GM12891 (cell line): ENCODE measurements around the gene ITM2A.

Experiments
- DNase-seq: peaks from one replicate; pipeline ENCODE4 v3.0.0; 2011; ENCODE audit warnings: low spot score; ENCODE audit not compliant: insufficient read length
- FAIRE-seq: peaks from 2 replicates; lab custom pipeline; 2011; peaks lifted over from hg19 to GRCh38; lab: Jason Lieb, UNC
- PAX5 ChIP-seq: IDR thresholded peaks from 2 replicates; pipeline ENCODE4 v1.6.1; 2011; ENCODE audit warnings: low read length, moderate library complexity, mild to moderate bottlenecking; ENCODE audit not compliant: insufficient read depth, severe bottlenecking
- POLR2A ChIP-seq: IDR thresholded peaks from 2 replicates; pipeline ENCODE4 v1.6.1; 2011; ENCODE audit warnings: low read depth, low read length, control low read depth
- POLR2AphosphoS5 ChIP-seq: IDR thresholded peaks from 2 replicates; pipeline ENCODE4 v1.6.1; 2011; ENCODE audit warnings: low read depth, low read length, control low read depth
- POU2F2 ChIP-seq: IDR thresholded peaks from 2 replicates; pipeline ENCODE4 v1.6.1; 2011; ENCODE audit warnings: low read depth, mild to moderate bottlenecking, control low read depth, low read length, moderate library complexity
- SPI1 ChIP-seq: IDR thresholded peaks from 2 replicates; pipeline ENCODE4 v1.6.1; 2011; ENCODE audit warnings: low read depth, low read length, control low read depth
- TAF1 ChIP-seq: IDR thresholded peaks from 2 replicates; pipeline ENCODE4 v1.6.1; 2011; ENCODE audit warnings: low read depth, low read length, control low read depth

The ITM2A gene

DNA sequence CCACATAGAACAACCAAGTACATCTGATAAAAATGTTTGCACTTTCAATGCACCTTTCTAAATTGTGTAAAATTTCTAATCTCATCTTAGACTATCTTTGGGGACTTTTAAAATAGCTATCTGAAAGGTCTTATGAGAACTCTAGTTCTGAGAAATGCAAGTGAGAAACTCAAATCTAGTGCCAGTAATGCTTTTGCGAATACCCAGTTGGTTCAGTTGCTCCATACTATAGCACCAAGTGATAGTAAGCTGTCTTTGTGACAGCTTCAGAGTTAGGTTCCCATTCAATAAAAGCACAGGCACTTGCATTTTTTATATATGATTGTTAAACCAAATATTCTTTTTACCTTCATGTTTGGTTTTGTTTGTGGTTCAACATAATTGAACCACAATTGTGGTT, 4.5 kb upstream of the ITM2A start:
- DNase-seq (no peak), FAIRE-seq (no peak)
- TF ChIP-seq SPI1 (no peak), POU2F2 (no peak), TAF1 (no peak), POLR2A (no peak), PAX5 (no peak), POLR2AphosphoS5 (no peak)

DNA sequence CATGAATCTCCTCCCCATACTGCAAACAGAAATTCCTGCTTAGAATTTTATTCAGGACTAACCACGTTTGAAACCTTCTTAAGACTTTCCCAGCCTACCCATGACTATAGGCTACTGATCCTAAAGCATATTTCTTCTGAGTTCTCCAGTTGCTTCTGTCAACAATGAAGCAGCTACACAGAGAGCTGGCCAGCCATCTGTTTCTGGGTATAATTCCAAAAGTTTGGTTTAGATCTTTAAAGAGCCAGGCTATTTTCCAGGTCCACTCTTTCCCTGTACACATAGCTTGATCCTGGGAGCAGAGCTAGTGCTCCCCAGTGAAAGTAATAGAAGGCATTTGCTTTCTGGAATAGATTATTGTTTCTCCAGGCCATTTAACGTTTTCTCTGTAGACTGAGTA, 4.0 kb upstream of the ITM2A start:
- peak; percentile 40 for FAIRE-seq
- no peak for TF ChIP-seq TAF1
- no peak for TF ChIP-seq POU2F2
- TF ChIP-seq POLR2A: no peak
- no peak for TF ChIP-seq PAX5
- no peak for TF ChIP-seq POLR2AphosphoS5
- TF ChIP-seq SPI1: no peak
- no peak for DNase-seq

GRCh38 chrX:79369871-79370270, 2.7 kb upstream of the ITM2A start:
- no peak for TF ChIP-seq TAF1
- TF ChIP-seq SPI1: no peak
- TF ChIP-seq POU2F2: no peak
- TF ChIP-seq PAX5: no peak
- no peak for TF ChIP-seq POLR2AphosphoS5
- TF ChIP-seq POLR2A: no peak
- no peak for DNase-seq
- FAIRE-seq: no peak

GRCh38 chrX:79368441-79368840, 1.3 kb upstream of the ITM2A start:
- TF ChIP-seq PAX5 (no peak), POLR2A (no peak)
- no peak for DNase-seq
- FAIRE-seq: no peak

GRCh38 chrX:79367907-79368306, 773 bp upstream of the ITM2A start:
- TF ChIP-seq PAX5 (no peak), POU2F2 (no peak), TAF1 (no peak), SPI1 (no peak), POLR2A (no peak), POLR2AphosphoS5 (no peak)
- no peak for FAIRE-seq
- no peak for DNase-seq

DNA sequence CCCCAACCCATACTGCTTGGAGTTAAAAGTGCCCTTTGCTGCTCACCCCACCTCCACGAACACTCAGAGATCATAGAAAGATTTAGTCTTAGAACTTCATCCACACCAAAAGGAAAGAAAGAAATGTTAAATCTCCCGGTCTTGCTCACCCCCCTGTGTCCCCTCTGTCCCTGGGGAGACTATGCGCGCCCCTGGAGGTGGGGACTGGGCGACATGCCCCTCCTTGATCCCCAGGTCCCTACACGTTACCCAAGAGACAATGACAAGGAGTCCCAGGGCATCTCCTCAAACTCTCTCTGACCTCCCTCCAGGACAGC, 620 bp downstream of the ITM2A start:
- FAIRE-seq (no peak), DNase-seq (no peak)
- TF ChIP-seq TAF1 (no peak), SPI1 (no peak), POLR2A (no peak), PAX5 (no peak), POU2F2 (no peak), POLR2AphosphoS5 (no peak)

GRCh38 chrX:79365591-79365990, 1.5 kb downstream of the ITM2A start:
- no peak for TF ChIP-seq POLR2A
- TF ChIP-seq TAF1: no peak
- TF ChIP-seq POLR2AphosphoS5: no peak
- no peak for TF ChIP-seq PAX5
- TF ChIP-seq SPI1: no peak
- DNase-seq: no peak
- no peak for FAIRE-seq

DNA sequence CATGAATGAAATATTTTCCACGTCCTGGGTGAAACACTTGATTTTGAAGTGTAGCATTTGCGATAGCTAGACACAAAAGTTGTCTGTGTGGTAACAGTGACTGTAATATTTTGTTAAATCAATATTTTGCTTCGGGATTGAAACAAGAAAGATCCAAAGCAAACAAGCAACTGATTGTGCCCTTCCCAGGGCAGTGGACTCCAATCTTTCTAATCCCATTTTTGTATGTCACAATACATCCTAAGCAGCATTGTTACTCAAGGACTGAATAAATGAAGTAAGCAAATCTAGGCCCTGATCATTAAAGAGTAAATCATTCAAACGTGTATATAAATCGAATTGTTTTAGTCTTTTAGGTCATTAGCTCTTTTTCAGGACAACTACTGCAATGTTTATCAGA, 2.8 kb downstream of the ITM2A start:
- FAIRE-seq: no peak
- no peak for TF ChIP-seq POU2F2
- no peak for TF ChIP-seq TAF1
- no peak for TF ChIP-seq POLR2A
- TF ChIP-seq PAX5: no peak
- TF ChIP-seq POLR2AphosphoS5: no peak
- TF ChIP-seq SPI1: no peak
- no peak for DNase-seq

DNA sequence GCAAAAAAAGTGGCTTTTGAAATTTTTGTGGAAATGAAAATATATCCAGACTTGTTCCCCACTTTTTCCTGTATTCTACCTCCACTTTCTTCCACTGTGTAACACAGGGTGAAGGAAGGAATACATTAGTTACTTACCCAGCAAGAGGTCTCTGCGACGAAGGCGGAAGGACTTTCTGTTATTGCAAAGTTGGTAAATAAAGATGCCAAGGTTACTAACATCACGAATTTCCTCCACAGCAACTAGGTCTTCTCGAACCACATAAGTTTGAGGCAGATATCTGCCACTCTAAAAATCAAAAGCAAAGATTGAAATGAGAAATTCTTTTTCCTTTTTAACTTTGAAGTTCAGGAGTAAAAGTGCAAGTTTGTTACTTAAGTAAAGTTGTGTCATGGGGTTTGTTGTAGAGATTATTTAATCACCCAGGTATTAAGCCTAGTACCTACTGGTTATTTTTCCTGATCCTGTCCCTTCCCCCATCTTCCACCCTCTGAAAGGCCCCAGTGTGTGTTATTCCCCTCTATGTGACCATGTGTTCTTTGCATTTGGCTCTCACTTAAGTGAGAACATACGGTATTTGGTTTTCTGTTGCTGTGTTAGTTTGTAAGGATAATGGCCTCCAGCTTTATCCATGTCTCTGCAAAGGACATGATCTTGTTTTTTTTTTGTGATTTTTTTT, 5.8 kb downstream of the ITM2A start:
- TF ChIP-seq POLR2A: no peak
- no peak for TF ChIP-seq PAX5
- no peak for TF ChIP-seq SPI1
- TF ChIP-seq POU2F2: no peak
- no peak for TF ChIP-seq TAF1
- no peak for TF ChIP-seq POLR2AphosphoS5
- FAIRE-seq: no peak
- no peak for DNase-seq

DNA sequence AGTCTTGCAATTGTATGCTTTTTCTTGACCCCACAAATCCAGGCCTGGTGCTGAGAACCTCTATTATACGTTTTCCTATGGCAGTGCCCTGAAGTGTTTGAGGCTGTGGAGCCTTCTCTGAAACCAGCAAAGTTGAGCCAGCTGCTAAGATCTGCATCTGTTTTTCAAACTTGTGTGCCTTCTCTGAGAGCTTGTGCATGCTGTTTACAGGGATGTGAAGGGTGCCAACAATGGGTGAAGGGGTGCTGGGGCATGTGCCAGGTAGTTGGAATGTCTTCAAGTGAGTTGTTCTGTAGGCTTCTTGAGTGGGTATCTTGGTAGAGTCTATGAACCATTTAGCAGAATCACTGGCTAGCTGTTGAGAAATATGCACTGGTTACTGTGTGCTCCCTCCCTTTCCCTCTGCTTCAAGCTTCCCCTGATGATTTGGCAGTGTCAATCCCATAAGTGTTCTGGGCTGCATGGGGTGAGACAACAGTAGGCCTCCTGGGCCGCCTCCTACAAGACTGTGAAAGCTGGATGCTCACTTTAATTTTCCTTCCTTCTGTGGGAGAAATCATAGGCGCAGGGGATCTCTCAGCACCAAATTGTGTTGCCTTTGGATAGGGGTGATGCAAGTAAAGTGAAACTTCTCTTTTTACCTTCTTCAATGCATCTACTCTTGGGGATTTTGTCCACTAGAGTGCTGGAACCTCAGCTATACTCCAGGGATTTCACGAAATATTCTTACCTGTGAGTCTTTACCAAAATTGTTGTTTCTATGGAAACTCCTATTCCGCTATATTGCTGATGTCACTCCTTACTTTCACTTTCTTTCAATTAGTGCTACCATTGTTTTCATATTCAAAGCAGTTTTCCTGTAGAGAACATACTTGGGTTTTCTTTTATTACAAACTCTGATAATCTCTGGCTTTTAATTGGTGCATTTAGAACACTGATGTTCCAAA, 30.0 kb downstream of the ITM2A start:
- no peak for TF ChIP-seq POU2F2
- no peak for TF ChIP-seq SPI1
- TF ChIP-seq POLR2AphosphoS5: no peak
- TF ChIP-seq TAF1: no peak
- TF ChIP-seq POLR2A: no peak
- TF ChIP-seq PAX5: no peak
- DNase-seq (no peak), FAIRE-seq (peak; percentile 88)
